ENCODE results near the gene TNFRSF1B. TPM values are rescaled to one million over a fixed set of nuclear protein-coding genes. Genes with fewer than 3 reads are reported as not detected.

The TNFRSF1B gene
- total and polyA plus RNA-seq, 5 donors from 2014 or later = 252 to 450 (median 394) TPM

DNA sequence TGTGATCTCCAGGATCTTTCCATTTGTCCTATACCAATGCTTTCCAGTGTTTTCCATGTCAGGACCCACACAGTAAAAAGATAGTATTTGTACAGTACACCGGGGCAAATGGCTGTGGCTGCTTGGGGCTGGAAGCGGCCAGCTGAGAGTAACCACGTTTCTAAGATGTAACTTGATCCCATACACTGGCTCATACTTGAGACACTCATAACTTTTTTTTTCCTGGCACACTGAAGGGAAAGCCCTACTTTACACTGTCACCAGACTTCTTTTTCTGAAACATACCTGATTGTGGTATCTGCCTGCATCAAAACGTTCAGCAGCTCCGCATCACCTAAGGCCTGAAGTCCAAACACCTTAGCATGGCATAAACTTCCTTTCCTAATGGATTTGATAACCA is 84.7 kb downstream of the TNFRSF1B start:
- no peak overlapping the region for H3K4me3 Mint-ChIP-seq
- H3K4me1 Mint-ChIP-seq = peaks cover 0 to 2% (median under 1%) of the 10 kb centered on the region in 4 donors
- H3K27ac Mint-ChIP-seq = no peak overlapping the region
- H3K9me3 Mint-ChIP-seq = no peaks in the 10 kb centered on the region
- ATAC-seq (ENCODE audit: low read depth in 2 of 2) (no peak), DNase-seq (no peak)
- no peak overlapping the region for H3K4me3 ChIP-seq (ENCODE audit: low read depth, low read length)
- H3K36me3 Mint-ChIP-seq = peaks cover 54% of the 10 kb centered on the region
- no peaks in the 10 kb centered on the region for H3K9me3 ChIP-seq (ENCODE audit: control insufficient read depth in 2 of 2, low read length in 2 of 2)
- H3K4me1 ChIP-seq (ENCODE audit: control insufficient read depth, insufficient read depth, low read length, poor library complexity, severe bottlenecking) = no peaks in the 10 kb centered on the region
- H3K27me3 Mint-ChIP-seq = no peaks in the 10 kb centered on the region
- H3K27ac ChIP-seq (ENCODE audit: insufficient read depth, low read length, poor library complexity, severe bottlenecking) = no peak overlapping the region
- H3K27me3 ChIP-seq (ENCODE audit: control insufficient read depth, insufficient read depth, low read length) = no peaks in the 10 kb centered on the region
- H3K36me3 ChIP-seq (ENCODE audit: control insufficient read depth, insufficient read depth, low read length) = peaks cover 79% of the 10 kb centered on the region

DNA sequence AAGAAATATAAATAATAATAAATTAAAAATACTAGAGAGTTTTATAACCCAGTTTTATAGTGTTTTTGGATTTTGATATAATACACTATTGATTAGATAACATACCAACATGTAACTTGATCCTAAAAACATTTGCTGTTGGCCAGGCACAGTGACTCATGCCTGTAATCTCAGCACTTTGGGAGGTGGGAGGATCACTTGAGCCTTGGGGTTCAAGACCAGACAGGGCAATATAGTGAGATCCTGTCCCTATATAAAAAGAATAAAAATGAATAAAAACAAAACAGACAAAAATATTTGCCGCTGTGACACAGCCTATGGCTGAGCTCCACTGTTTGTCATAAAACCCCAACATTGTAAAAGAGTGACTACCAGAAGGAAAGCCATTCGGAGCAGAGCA is 89.1 kb downstream of the TNFRSF1B start:
- no peaks in the 10 kb centered on the region for H3K27me3 ChIP-seq (ENCODE audit: control insufficient read depth, insufficient read depth, low read length)
- Mint-ChIP-seq H3K9me3 (no peaks in the 10 kb centered on the region), H3K4me1 (peaks cover 0 to 8% (median 2%) of the 10 kb centered on the region in 4 donors), H3K36me3 (peaks cover 59% of the 10 kb centered on the region), H3K27ac (no peak overlapping the region), H3K4me3 (no peak overlapping the region), H3K27me3 (no peaks in the 10 kb centered on the region)
- peaks cover 89% of the 10 kb centered on the region for H3K36me3 ChIP-seq (ENCODE audit: control insufficient read depth, insufficient read depth, low read length)
- DNase-seq (no peak), ATAC-seq (ENCODE audit: low read depth in 2 of 2) (no peak)
- H3K27ac ChIP-seq (ENCODE audit: insufficient read depth, low read length, poor library complexity, severe bottlenecking) = no peak overlapping the region
- no peaks in the 10 kb centered on the region for H3K9me3 ChIP-seq (ENCODE audit: control insufficient read depth in 2 of 2, low read length in 2 of 2)
- no peak overlapping the region for H3K4me3 ChIP-seq (ENCODE audit: low read depth, low read length)
- no peaks in the 10 kb centered on the region for H3K4me1 ChIP-seq (ENCODE audit: control insufficient read depth, insufficient read depth, low read length, poor library complexity, severe bottlenecking)

DNA sequence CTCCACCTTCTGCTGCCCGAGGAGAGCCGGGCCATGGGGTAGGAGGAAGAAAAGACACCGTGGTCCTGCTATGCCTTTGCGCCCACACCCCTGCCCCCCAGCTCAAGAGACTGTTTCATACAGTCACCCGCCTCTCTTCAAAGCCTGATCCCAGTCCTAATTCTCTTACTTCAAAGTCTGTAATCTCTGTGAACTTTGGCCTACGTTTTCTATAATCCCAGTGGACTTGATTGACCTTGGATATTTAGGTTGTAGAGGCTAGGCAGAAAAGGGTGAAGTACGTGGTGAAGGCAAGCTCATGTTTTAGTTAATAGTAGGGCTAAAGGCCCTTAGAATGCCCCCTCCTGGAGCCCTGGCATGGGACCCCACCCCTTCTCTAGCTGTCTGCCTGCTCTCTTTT is 91.5 kb downstream of the TNFRSF1B start:
- Mint-ChIP-seq H3K4me3 (no peak overlapping the region), H3K27ac (no peak overlapping the region), H3K27me3 (no peaks in the 10 kb centered on the region), H3K36me3 (peaks cover 61% of the 10 kb centered on the region), H3K4me1 (peaks cover 0 to 8% (median 3%) of the 10 kb centered on the region in 4 donors), H3K9me3 (no peaks in the 10 kb centered on the region)
- H3K4me1 ChIP-seq (ENCODE audit: control insufficient read depth, insufficient read depth, low read length, poor library complexity, severe bottlenecking) = no peaks in the 10 kb centered on the region
- no peaks in the 10 kb centered on the region for H3K27me3 ChIP-seq (ENCODE audit: control insufficient read depth, insufficient read depth, low read length)
- no peak overlapping the region for H3K4me3 ChIP-seq (ENCODE audit: low read depth, low read length)
- ATAC-seq (ENCODE audit: low read depth in 2 of 2) (no peak), DNase-seq (no peak)
- H3K9me3 ChIP-seq (ENCODE audit: control insufficient read depth in 2 of 2, low read length in 2 of 2) = no peaks in the 10 kb centered on the region
- H3K36me3 ChIP-seq (ENCODE audit: control insufficient read depth, insufficient read depth, low read length) = peaks cover 92% of the 10 kb centered on the region
- H3K27ac ChIP-seq (ENCODE audit: insufficient read depth, low read length, poor library complexity, severe bottlenecking) = no peak overlapping the region

Other genes starting within 250 kb of the TNFRSF1B start
- 24.1 TPM for gene KIAA2013, start 240.6 kb upstream of the TNFRSF1B start, total RNA-seq
- gene KIAA2013, start 240.6 kb upstream of the TNFRSF1B start, polyA plus RNA-seq = 10 to 100 TPM; 33.6 to 69.2 (median 45.6) TPM
- gene PLOD1, start 232.3 kb upstream of the TNFRSF1B start, total RNA-seq = 2.9 TPM
- gene PLOD1, start 232.3 kb upstream of the TNFRSF1B start, polyA plus RNA-seq = 1 to 10 TPM; 2.2 to 6.6 (median 4.7) TPM
- 39.1 TPM for gene MFN2, start 186.5 kb upstream of the TNFRSF1B start, total RNA-seq
- 10 to 100 TPM; 30.0 to 38.1 (median 35.4) TPM for gene MFN2, start 186.5 kb upstream of the TNFRSF1B start, polyA plus RNA-seq
- 49.1 TPM for gene MIIP, start 147.5 kb upstream of the TNFRSF1B start, total RNA-seq
- 10 to 100 TPM; 31.9 to 45.1 (median 38.4) TPM for gene MIIP, start 147.5 kb upstream of the TNFRSF1B start, polyA plus RNA-seq
- 2.3 TPM for gene TNFRSF8, start 103.7 kb upstream of the TNFRSF1B start, total RNA-seq
- gene TNFRSF8, start 103.7 kb upstream of the TNFRSF1B start, polyA plus RNA-seq = 1 to 10 TPM; 1.1 to 3.2 (median 1.3) TPM
- 96.0 TPM for gene VPS13D, start 63.0 kb downstream of the TNFRSF1B start, total RNA-seq
- gene VPS13D, start 63.0 kb downstream of the TNFRSF1B start, polyA plus RNA-seq = 10 to 100 TPM in 2 of 4 donors, 1 to 10 TPM in 2; 8.1 to 11.6 (median 9.9) TPM

Data from CD4-positive, CD25-positive, alpha-beta regulatory T cell (primary cell).